ENCODE data around the gene GSTA1.
"Not testable (repeated sequence)": the region's sequence is repeated elsewhere in the genome, so short reads cannot be mapped to it uniquely, and the experiment has no call there.

- TF ChIP-seq, protein P1, sequence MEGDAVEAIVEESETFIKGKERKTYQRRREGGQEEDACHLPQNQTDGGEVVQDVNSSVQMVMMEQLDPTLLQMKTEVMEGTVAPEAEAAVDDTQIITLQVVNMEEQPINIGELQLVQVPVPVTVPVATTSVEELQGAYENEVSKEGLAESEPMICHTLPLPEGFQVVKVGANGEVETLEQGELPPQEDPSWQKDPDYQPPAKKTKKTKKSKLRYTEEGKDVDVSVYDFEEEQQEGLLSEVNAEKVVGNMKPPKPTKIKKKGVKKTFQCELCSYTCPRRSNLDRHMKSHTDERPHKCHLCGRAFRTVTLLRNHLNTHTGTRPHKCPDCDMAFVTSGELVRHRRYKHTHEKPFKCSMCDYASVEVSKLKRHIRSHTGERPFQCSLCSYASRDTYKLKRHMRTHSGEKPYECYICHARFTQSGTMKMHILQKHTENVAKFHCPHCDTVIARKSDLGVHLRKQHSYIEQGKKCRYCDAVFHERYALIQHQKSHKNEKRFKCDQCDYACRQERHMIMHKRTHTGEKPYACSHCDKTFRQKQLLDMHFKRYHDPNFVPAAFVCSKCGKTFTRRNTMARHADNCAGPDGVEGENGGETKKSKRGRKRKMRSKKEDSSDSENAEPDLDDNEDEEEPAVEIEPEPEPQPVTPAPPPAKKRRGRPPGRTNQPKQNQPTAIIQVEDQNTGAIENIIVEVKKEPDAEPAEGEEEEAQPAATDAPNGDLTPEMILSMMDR (IDR thresholded peaks at IDR 0.05) = not testable (repeated sequence)
- TF ChIP-seq POLR2A (IDR thresholded peaks at IDR 0.05) = not testable (repeated sequence)
Observed at GRCh38 chr6:52789658-52790057, 14.0 kb downstream of the GSTA1 start.

Data from prostate gland (tissue), 2 donors.